CD4-positive, alpha-beta memory T cell (primary cell): ENCODE measurements around the gene PRR14. TPM values are rescaled to one million over a fixed set of nuclear protein-coding genes. Genes with fewer than 3 reads are reported as not detected.

Experiments
- CTCF ChIA-PET: fragments of 350-600 bp; sonication (Branson Sonifier 250); formaldehyde crosslinking; loops from one replicate; lab custom pipeline; 2021; ENCODE audit warnings: inconsistent platforms; ENCODE audit not compliant: partially characterized antibody; lab: Charles Lee
- POLR2A ChIA-PET: fragments of 350-600 bp; sonication (Branson Sonifier 250); formaldehyde crosslinking; loops from one replicate; lab custom pipeline; 2021; ENCODE audit not compliant: partially characterized antibody; lab: Charles Lee
- DNase-seq, 5 donors: peaks; one replicate each; pipeline versions ENCODE4 v3.0.0 to v3.0.0-alpha.2; 2020 to 2022; ENCODE audit warnings: mixed read lengths in 1 of 5
- H3K27ac ChIP-seq: one replicate; pipeline ENCODE4 v1.7.0; 2013; ENCODE audit warnings: low read depth, low read length
- H3K27me3 ChIP-seq: 2 replicates; pipeline ENCODE4 v1.7.0; 2013; ENCODE audit warnings: mild to moderate bottlenecking, low read length, moderate library complexity; ENCODE audit not compliant: insufficient read depth
- H3K36me3 ChIP-seq: 2 replicates; pipeline ENCODE4 v1.7.0; 2013; ENCODE audit warnings: mild to moderate bottlenecking, low read length, moderate library complexity; ENCODE audit not compliant: insufficient read depth
- H3K4me1 ChIP-seq: 2 replicates; pipeline ENCODE4 v1.7.0; 2013; ENCODE audit warnings: mild to moderate bottlenecking, low read length, moderate library complexity; ENCODE audit not compliant: insufficient read depth
- H3K4me3 ChIP-seq, 2 donors: one replicate each; pipeline ENCODE4 v1.7.0; 2013; ENCODE audit warnings: low read length in 2 of 2, mild to moderate bottlenecking in 1 of 2
- H3K9me3 ChIP-seq, 2 donors: one replicate each; pipeline ENCODE4 v1.7.0; 2013; ENCODE audit warnings: low read length in 2 of 2, control low read depth in 1 of 2; ENCODE audit not compliant: control insufficient read depth in 1 of 2
- H3K27ac Mint-ChIP-seq, 7 donors: one replicate each; pipeline ENCODE4 v1.8.0; 2020 to 2021; ENCODE audit warnings: mixed read lengths in 7 of 7, mild to moderate bottlenecking in 6 of 7, inconsistent platforms in 3 of 7, moderate library complexity in 3 of 7
- H3K27me3 Mint-ChIP-seq, 2 donors: one replicate each; pipeline ENCODE4 v1.8.0; 2020 to 2021; ENCODE audit warnings: mixed read lengths in 2 of 2
- H3K36me3 Mint-ChIP-seq, 2 donors: one replicate each; pipeline ENCODE4 v1.8.0; 2020 to 2021; ENCODE audit warnings: mixed read lengths in 2 of 2, inconsistent platforms in 1 of 2, mild to moderate bottlenecking in 1 of 2
- H3K4me1 Mint-ChIP-seq, 4 donors: one replicate each; pipeline ENCODE4 v1.8.0; 2020 to 2021; ENCODE audit warnings: mixed read lengths in 4 of 4, mild to moderate bottlenecking in 1 of 4
- H3K4me3 Mint-ChIP-seq, 8 donors: one replicate each; pipeline ENCODE4 v1.8.0; 2020 to 2021; ENCODE audit warnings: mixed read lengths in 8 of 8, mild to moderate bottlenecking in 7 of 8, moderate library complexity in 6 of 8, inconsistent platforms in 3 of 8
- H3K9me3 Mint-ChIP-seq, 8 donors: one replicate each; pipeline ENCODE4 v1.8.0; 2020 to 2021; ENCODE audit warnings: mixed read lengths in 8 of 8, mild to moderate bottlenecking in 5 of 8, inconsistent platforms in 3 of 8, moderate library complexity in 1 of 8
- intact Hi-C: fragments of 100-400 bp; cut with micrococcal nuclease; formaldehyde crosslinking; loops from one replicate; pipeline ENCODE4 v1.15.1; 2023
- polyA plus RNA-seq, 2 donors: library from polyadenylated mRNA; unstranded; fragments of 300-500 nt; fragmentation: Illumina TruSeq; gene quantifications; one replicate each; pipeline ENCODE4 v1.2.3, GENCODE V29; 2021
- total RNA-seq, 2 experiments: library from RNA; stranded (reverse); gene quantifications; one replicate each; pipeline ENCODE4 v1.2.3, GENCODE V29; 2021

The PRR14 gene
- total RNA-seq: 100 to 1,000 TPM in 1 of 2 experiments, 10 to 100 TPM in 1; 92.0 to 100 TPM
- 10 to 100 TPM in 1 of 2 donors, 1 to 10 TPM in 1; 8.7 to 25.9 TPM for polyA plus RNA-seq

DNA sequence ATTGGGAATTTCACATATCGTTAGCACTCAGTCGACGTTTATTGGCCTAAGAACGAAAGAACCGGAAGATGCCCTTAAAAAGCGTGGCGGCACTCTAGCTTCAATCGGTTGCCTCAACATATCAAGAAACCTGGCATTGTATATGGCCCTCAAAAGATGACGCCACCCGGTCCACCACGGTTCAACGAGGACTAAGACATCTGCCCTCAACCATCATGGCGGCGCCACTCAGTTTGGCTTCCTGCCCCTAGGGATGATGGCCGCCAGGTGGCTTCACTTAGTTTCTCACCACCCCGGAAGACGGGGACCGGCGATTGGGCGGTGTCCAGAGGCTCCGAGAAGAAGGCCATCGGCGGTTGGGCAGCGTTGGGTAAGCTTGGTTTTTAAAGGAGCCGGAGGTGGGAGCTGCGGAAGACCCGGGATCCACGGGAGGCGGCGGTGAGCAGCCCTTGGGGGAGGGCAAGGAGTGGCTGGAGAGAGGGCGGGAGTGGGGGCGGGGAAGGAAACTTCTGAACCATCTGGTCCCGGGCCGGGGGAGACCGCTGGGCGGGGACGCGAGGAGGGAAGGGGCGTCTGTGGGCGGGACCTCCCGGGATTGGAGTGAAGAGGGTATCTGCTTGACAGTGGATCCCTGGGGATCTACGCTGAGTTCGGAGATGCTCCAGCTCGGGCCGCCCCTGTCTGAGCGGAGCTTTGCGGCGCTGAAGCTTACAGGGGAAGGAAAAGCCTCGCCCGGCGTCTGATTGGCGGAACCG lies at the start of gene PRR14:
TSS of gene PRR14 (plus strand) at position 592 of the 755 bp plus-strand sequence. CDS start 686 bp downstream, outside the sequence.
- no peaks in the 10 kb centered on the region for H3K27me3 ChIP-seq
- intact Hi-C loops: loop anchor here (1.0 kb wide), 8 partner anchors 8 to 272 kb away; partner anchors contain the start of genes FBRS, ZNF689 and ZNF785

DNA sequence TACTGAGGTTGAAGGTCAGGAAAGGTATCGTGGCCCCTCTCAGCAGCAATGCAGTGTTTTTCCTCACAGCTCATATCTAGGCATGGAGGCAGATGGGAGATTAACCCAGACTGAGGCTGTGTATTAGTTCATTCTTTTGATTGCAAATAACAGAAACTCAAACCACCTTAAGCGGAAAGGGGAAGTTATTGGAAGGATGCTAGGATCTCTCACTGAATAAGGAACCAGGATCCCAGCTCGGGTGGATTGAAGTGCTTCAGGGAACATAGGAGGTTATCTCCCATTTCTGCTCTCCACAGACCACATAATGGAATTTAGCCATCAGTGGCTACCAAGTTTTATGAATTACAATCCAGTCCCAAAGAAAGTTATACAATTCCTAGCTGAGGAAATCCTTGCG lies 48.8 kb upstream of the PRR14 start:
- H3K27ac Mint-ChIP-seq: peak overlapping the region in 3 of 7 donors; percentile 0 to 72 (median 14)

More for the DNA sequence above, at the start of gene PRR14:
- peak; percentile 96 to 99 (median 97) for DNase-seq
- H3K4me1 Mint-ChIP-seq: peaks cover 11 to 32% (median 18%) of the 10 kb centered on the region in 4 donors
- peaks cover 0 to 2% of the 10 kb centered on the region in 2 donors for H3K27me3 Mint-ChIP-seq
- Histone ChIP-seq H3K9me3 (no peaks in the 10 kb centered on the region), H3K4me1 (peaks cover 20% of the 10 kb centered on the region), H3K27ac (peak within 1 kb of the TSS; percentile 96), H3K4me3 (peak within 1 kb of the TSS; percentile 99), H3K36me3 (peaks cover 29% of the 10 kb centered on the region)
- H3K9me3 Mint-ChIP-seq: no peaks in the 10 kb centered on the region
- peak within 1 kb of the TSS; percentile 97 to 100 (median 99) for H3K27ac Mint-ChIP-seq
- POLR2A ChIA-PET: interaction anchor here (0.6 to 3.9 kb wide), 35 partner anchors 9 to 689 kb away, joined by 3 to 91 read pairs (median 5); partner anchors contain the start of genes ALDOA, DCTPP1, FBRS and FBXL19
- H3K36me3 Mint-ChIP-seq: peaks cover 10 to 36% of the 10 kb centered on the region in 2 donors
- CTCF ChIA-PET: interaction anchor here (0.7 to 2.4 kb wide), 15 partner anchors 8 to 949 kb away, joined by 3 to 11 read pairs (median 5); partner anchors contain the start of genes ZNF689, ZNF747 and ZNF785
- peak within 1 kb of the TSS; percentile 95 to 100 (median 99) for H3K4me3 Mint-ChIP-seq

DNA sequence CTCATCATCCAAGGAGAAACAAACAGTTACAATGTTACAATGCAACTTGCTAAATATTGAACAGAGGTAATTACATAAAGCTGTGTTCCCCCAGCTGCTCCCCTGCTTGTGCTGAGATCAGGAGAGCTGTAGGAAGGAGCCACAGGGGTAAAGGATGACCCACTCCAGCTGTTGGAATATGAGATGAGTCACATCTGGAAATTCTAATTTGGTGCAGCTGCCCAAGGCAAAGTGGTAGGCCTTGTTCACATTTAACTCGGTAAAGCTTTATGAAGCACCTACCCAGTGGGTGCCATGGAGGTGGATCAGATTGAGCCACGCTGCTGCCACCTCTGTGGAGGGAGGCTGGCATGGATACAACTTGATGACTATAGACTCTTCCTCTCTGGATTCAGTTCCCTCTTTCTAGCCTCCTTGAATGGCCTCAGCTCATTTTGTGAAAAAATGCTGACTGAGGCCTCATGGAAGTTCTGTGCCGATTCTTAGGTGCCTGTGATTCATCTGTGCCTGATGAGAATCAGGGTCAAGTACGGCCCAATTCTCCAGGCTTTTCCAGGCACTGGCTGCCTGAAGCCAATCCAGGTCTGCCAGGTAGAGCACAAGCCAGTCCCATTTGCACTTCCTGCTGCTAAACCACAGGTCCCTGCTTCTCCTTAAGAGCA lies 48.0 kb upstream of the PRR14 start:
- Mint-ChIP-seq H3K27me3 (no peaks in the 10 kb centered on the region), H3K36me3 (peaks cover 28 to 46% of the 10 kb centered on the region in 2 donors)
- POLR2A ChIA-PET: interaction anchor here (1.4 to 2.1 kb wide), 2 partner anchors 44 to 67 kb away, joined by 3 to 5 read pairs; partner anchors contain the start of gene ZNF764

More for the DNA sequence above, 48.8 kb upstream of the PRR14 start:
- ChIA-PET CTCF (interaction anchor here (1.5 to 5.3 kb wide), 5 partner anchors 14 to 36 kb away, joined by 3 to 22 read pairs (median 7); partner anchors contain the start of gene ZNF785), POLR2A (interaction anchor here (1.4 to 2.1 kb wide), 2 partner anchors 44 to 67 kb away, joined by 3 to 5 read pairs; partner anchors contain the start of gene ZNF764)
- H3K4me3 Mint-ChIP-seq: no peak overlapping the region
- Histone ChIP-seq H3K4me1 (no peaks in the 10 kb centered on the region), H3K27me3 (no peaks in the 10 kb centered on the region), H3K4me3 (no peak overlapping the region), H3K9me3 (no peaks in the 10 kb centered on the region), H3K36me3 (peaks cover 30% of the 10 kb centered on the region), H3K27ac (no peak overlapping the region)
- H3K36me3 Mint-ChIP-seq: peaks cover 23 to 41% of the 10 kb centered on the region in 2 donors
- DNase-seq: no peak
- no peaks in the 10 kb centered on the region for H3K27me3 Mint-ChIP-seq
- H3K9me3 Mint-ChIP-seq: no peaks in the 10 kb centered on the region
- peaks cover 0 to 5% (median 3%) of the 10 kb centered on the region in 4 donors for H3K4me1 Mint-ChIP-seq
- intact Hi-C loops: no loop called here

DNA sequence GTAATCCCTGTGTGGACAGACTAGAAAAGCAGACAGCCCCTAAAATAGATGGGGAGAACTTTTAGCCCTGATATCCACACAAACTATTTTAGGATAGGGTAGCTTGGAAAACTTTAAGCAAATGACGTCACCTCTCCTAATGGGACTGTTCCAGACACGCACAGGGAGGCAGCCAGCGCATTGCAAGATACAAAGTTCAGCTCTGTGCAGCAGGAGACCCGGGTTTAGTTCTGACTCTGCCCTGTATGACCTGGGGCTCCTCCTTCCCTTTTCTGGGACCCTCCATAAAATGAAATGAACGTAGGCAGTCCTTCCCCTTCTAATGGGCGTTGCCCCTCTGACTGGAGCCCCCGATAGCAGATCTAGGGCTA lies 46.8 kb upstream of the PRR14 start:
- Mint-ChIP-seq H3K9me3 (no peaks in the 10 kb centered on the region), H3K4me1 (peaks cover 4 to 7% (median 5%) of the 10 kb centered on the region in 4 donors), H3K36me3 (peaks cover 28 to 51% of the 10 kb centered on the region in 2 donors), H3K27me3 (no peaks in the 10 kb centered on the region), H3K27ac (no peak overlapping the region), H3K4me3 (no peak overlapping the region)
- ChIA-PET POLR2A (interaction anchor here (0.5 to 2.1 kb wide), 2 partner anchors 43 to 46 kb away, joined by 3 to 5 read pairs; partner anchors contain the start of gene ZNF764), CTCF (interaction anchor here (0.5 to 5.3 kb wide), 4 partner anchors 14 to 69 kb away, joined by 3 to 22 read pairs (median 3); partner anchors contain the start of gene ZNF747)
- Histone ChIP-seq H3K27ac (no peak overlapping the region), H3K36me3 (peaks cover 35% of the 10 kb centered on the region), H3K4me3 (no peak overlapping the region), H3K27me3 (no peaks in the 10 kb centered on the region), H3K4me1 (peaks cover 15% of the 10 kb centered on the region), H3K9me3 (no peaks in the 10 kb centered on the region)
- intact Hi-C loops: no loop called here
- no peak for DNase-seq

More for the DNA sequence above, 48.0 kb upstream of the PRR14 start:
- H3K4me3 ChIP-seq: no peak overlapping the region
- peaks cover 3% of the 10 kb centered on the region for H3K4me1 ChIP-seq
- H3K27me3 ChIP-seq: no peaks in the 10 kb centered on the region
- CTCF ChIA-PET: interaction anchor here (1.1 to 5.3 kb wide), 6 partner anchors 9 to 68 kb away, joined by 3 to 22 read pairs (median 6); partner anchors contain the start of gene ZNF747
- H3K27ac ChIP-seq: no peak overlapping the region
- H3K9me3 Mint-ChIP-seq: no peaks in the 10 kb centered on the region
- H3K27ac Mint-ChIP-seq: peak overlapping the region in 3 of 7 donors; percentile 23 to 52 (median 42)
- intact Hi-C loops: no loop called here
- H3K4me1 Mint-ChIP-seq: peaks cover 2 to 9% (median 5%) of the 10 kb centered on the region in 4 donors
- no peak overlapping the region for H3K4me3 Mint-ChIP-seq
- peaks cover 30% of the 10 kb centered on the region for H3K36me3 ChIP-seq
- no peaks in the 10 kb centered on the region for H3K9me3 ChIP-seq
- DNase-seq: no peak

DNA sequence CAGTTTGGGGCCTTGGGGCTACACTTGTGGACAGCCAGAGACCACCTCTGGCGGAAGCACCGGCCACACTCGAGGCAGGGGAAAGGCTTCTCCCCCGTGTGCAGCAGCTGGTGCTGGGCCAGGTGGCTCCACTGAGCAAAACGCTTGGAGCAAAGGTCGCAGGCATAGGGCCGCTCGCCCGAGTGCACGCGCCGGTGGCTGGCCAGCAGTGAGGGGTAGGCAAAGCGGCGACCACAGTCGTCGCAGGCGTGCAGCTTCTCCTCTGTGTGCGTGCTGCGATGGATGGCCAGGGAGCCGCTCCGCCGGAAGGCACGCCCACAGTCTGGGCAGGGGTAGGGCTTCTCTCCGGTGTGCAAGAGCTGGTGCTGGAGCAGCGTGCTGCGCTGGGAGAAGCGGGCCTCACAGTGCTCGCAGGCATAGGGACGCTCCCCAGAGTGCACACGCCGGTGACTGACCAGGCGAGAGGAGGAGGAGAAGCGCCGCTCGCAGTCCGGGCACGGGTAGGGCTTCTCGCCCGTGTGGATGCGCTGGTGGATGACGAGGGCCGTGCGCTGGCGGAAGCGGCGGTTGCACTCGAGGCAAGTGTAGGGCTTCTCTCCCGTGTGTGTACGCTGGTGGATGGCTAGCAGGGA lies 46.3 kb upstream of the PRR14 start:
- no peak for DNase-seq
- no peak overlapping the region for H3K27ac ChIP-seq
- Mint-ChIP-seq H3K27ac (no peak overlapping the region), H3K4me1 (peaks cover 4 to 12% (median 5%) of the 10 kb centered on the region in 4 donors), H3K4me3 (no peak overlapping the region), H3K36me3 (peaks cover 28 to 51% of the 10 kb centered on the region in 2 donors), H3K9me3 (no peaks in the 10 kb centered on the region), H3K27me3 (no peaks in the 10 kb centered on the region)
- no peaks in the 10 kb centered on the region for H3K27me3 ChIP-seq
- H3K36me3 ChIP-seq: peaks cover 35% of the 10 kb centered on the region
- ChIA-PET CTCF (interaction anchor here (1.1 to 5.3 kb wide), 3 partner anchors 20 to 70 kb away, joined by 3 to 22 read pairs (median 3); partner anchors contain the start of gene ZNF747), POLR2A (interaction anchor here (0.5 kb wide), 1 partner anchor 42 kb away, joined by 3 read pairs; no protein-coding TSS in a partner anchor)
- H3K4me1 ChIP-seq: peaks cover 20% of the 10 kb centered on the region
- H3K4me3 ChIP-seq: no peak overlapping the region
- intact Hi-C loops: no loop called here
- H3K9me3 ChIP-seq: no peaks in the 10 kb centered on the region

DNA sequence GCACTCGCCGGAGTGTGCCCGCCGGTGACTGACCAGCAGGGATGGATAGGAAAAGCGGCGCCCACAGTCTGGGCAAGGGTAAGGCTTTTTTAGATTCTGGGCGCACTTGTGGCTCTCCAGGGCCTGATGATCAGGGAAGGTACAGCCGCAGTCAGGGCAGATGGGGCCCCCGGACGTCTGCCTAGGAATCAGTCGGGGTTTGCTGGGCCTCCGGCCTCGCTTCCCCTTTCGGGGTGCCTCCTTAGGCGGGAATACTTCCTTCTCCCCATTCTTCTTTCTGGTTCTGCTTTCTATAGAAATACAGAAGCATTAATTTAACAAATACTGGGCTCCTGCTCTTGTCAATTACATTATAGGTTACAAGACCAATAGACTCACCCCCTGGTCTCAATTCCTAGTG lies 45.6 kb upstream of the PRR14 start:
- peaks cover 28 to 52% of the 10 kb centered on the region in 2 donors for H3K36me3 Mint-ChIP-seq
- no peaks in the 10 kb centered on the region for H3K9me3 ChIP-seq
- POLR2A ChIA-PET: no interaction called here
- CTCF ChIA-PET: interaction anchor here (1.1 to 1.9 kb wide), 3 partner anchors 12 to 56 kb away, joined by 3 to 5 read pairs (median 3); partner anchors contain the start of gene ZNF688
- no peaks in the 10 kb centered on the region for H3K9me3 Mint-ChIP-seq
- peaks cover 21% of the 10 kb centered on the region for H3K4me1 ChIP-seq
- H3K27ac ChIP-seq: no peak overlapping the region
- DNase-seq: no peak
- H3K4me3 ChIP-seq: no peak overlapping the region
- intact Hi-C loops: no loop called here
- H3K27ac Mint-ChIP-seq: peak overlapping the region in 1 of 7 donors; percentile 60
- no peaks in the 10 kb centered on the region for H3K27me3 Mint-ChIP-seq
- peaks cover 35% of the 10 kb centered on the region for H3K36me3 ChIP-seq
- no peaks in the 10 kb centered on the region for H3K27me3 ChIP-seq
- H3K4me1 Mint-ChIP-seq: peaks cover 5 to 12% (median 7%) of the 10 kb centered on the region in 4 donors
- no peak overlapping the region for H3K4me3 Mint-ChIP-seq
